Gastrocnemius medialis (tissue), 4 donors: ENCODE results near the gene ZFYVE28. TPM values are rescaled to one million over a fixed set of nuclear protein-coding genes. Genes with fewer than 3 reads are reported as not detected.
"Not testable (repeated sequence)": the region's sequence is repeated elsewhere in the genome, so short reads cannot be mapped to it uniquely, and the experiment has no call there.

Experiments used
- ATAC-seq, 2 donors: fragments of 150-250 bp; one replicate each; pipeline ENCODE4 v1.9.1; 2016
- DNase-seq, 2 donors: peaks; one replicate each; pipeline ENCODE4 v3.0.0-alpha.2; 2019
- H3K27ac ChIP-seq, 4 donors: fragments of 200-600 bp; sonication (generic); 1 replicate in 1 of 4; 2 replicates in 3 of 4; pipeline ENCODE4 v1.5.1; 2016 to 2018; ENCODE audit warnings: mild to moderate bottlenecking in 2 of 4, moderate library complexity in 1 of 4
- H3K27me3 ChIP-seq, 3 donors: fragments of 200-600 bp; sonication (generic) in 2 of 3; 1 replicate in 1 of 3; 2 replicates in 2 of 3; pipeline versions ENCODE4 v1.5.1 to v1.6.0; 2016 to 2019; ENCODE audit warnings: mild to moderate bottlenecking in 1 of 3, moderate library complexity in 1 of 3
- H3K36me3 ChIP-seq, 2 donors: fragments of 200-600 bp; sonication (generic) in 1 of 2; one replicate each; pipeline ENCODE4 v1.5.1; 2017 to 2018
- H3K4me1 ChIP-seq, 2 donors: fragments of 200-600 bp; sonication (generic) in 1 of 2; one replicate each; pipeline ENCODE4 v1.5.1; 2016 to 2017; ENCODE audit warnings: mild to moderate bottlenecking in 2 of 2
- H3K4me3 ChIP-seq, 4 donors: fragments of 200-600 bp; sonication (generic) in 3 of 4; 1 replicate in 1 of 4; 2 replicates in 3 of 4; pipeline ENCODE4 v1.5.1; 2016 to 2019; ENCODE audit warnings: mild to moderate bottlenecking in 2 of 4
- H3K9me3 ChIP-seq, 3 donors: fragments of 200-600 bp; sonication (generic) in 2 of 3; 1 replicate in 1 of 3; 2 replicates in 2 of 3; pipeline ENCODE4 v1.5.1; 2016 to 2019
- POLR2A ChIP-seq, 2 donors: fragments of 450-650 bp; IDR thresholded peaks; one replicate each; pipeline ENCODE4 v1.6.1; 2017; ENCODE audit warnings: antibody characterized with exemption in 2 of 2, mild to moderate bottlenecking in 2 of 2, moderate library complexity in 2 of 2
- in situ Hi-C, 4 donors: fragments of 200-750 bp; cut with MboI; loops; one replicate each; pipeline versions ENCODE4 v1.15.0 to v1.8.0; 2017; ENCODE audit warnings: low sequenced_read_pairs in 4 of 4
- intact Hi-C: fragments of 100-400 bp; cut with DNase I; formaldehyde crosslinking; loops from one replicate; pipeline ENCODE4 v1.15.1; 2023; ENCODE audit warnings: low total_unique reads
- total RNA-seq, 4 donors: library from RNA; depleted of rRNA; stranded (reverse); fragments of >200 nt; gene quantifications; one replicate each; pipeline versions ENCODE4 v1.1.0 to v1.2.3, GENCODE V29; 2016
- TF ChIP-seq, protein P1 (sequence below), 5 experiments: fragments of 450-650 bp in 3 of 5; fragments of 200-600 bp in 2 of 5; sonication (generic) in 2 of 5; IDR thresholded peaks in 4 of 5; conservative IDR thresholded peaks in 1 of 5; 1 replicate in 4 of 5; 2 replicates in 1 of 5; pipeline ENCODE4 v1.5.1; 2016 to 2019; ENCODE audit warnings: antibody characterized with exemption in 5 of 5, mild to moderate bottlenecking in 3 of 5, moderate library complexity in 3 of 5

ZFYVE28 gene
- total RNA-seq, 4 donors from 2014 or later = 1.8 to 6.0 (median 3.4) TPM

DNA sequence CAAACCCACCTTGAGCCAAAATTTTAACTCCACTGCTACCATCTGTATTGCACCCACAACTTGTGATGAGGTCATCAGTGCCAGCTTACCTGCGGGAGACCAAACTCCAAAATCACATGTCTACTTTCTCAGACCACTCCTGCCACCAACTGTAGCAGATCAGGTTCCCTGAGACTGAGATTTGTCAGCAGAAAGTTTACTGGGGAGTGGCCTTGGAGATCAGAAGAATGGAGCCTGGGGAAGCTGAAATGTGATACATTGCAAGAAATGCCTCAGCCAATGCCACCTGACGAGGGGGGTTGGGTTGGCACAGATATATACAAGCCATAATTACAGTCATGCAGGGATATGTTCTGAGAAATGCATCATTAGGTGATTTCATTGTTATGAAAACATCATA, 195.6 kb downstream of the ZFYVE28 start:
- in situ Hi-C loops = loop anchor here (10.0 to 25.0 kb wide), 4 partner anchors 222 to 764 kb away; partner anchors contain the start of gene RNF4 (in 3 of the 4)
- intact Hi-C loops = no loop called here
- H3K27me3 ChIP-seq = no peaks in the 10 kb centered on the region
- DNase-seq = no peak
- H3K9me3 ChIP-seq = no peaks in the 10 kb centered on the region
- TF ChIP-seq POLR2A (IDR thresholded peaks at IDR 0.05) = no peak
- TF ChIP-seq, protein P1, sequence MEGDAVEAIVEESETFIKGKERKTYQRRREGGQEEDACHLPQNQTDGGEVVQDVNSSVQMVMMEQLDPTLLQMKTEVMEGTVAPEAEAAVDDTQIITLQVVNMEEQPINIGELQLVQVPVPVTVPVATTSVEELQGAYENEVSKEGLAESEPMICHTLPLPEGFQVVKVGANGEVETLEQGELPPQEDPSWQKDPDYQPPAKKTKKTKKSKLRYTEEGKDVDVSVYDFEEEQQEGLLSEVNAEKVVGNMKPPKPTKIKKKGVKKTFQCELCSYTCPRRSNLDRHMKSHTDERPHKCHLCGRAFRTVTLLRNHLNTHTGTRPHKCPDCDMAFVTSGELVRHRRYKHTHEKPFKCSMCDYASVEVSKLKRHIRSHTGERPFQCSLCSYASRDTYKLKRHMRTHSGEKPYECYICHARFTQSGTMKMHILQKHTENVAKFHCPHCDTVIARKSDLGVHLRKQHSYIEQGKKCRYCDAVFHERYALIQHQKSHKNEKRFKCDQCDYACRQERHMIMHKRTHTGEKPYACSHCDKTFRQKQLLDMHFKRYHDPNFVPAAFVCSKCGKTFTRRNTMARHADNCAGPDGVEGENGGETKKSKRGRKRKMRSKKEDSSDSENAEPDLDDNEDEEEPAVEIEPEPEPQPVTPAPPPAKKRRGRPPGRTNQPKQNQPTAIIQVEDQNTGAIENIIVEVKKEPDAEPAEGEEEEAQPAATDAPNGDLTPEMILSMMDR (IDR thresholded peaks at IDR 0.05 in 4 of 5, conservative IDR thresholded peaks at IDR 0.05 in 1 of 5) = no peak
- H3K36me3 ChIP-seq = no peaks in the 10 kb centered on the region
- ATAC-seq = no peak
- peaks cover 0 to 14% of the 10 kb centered on the region in 2 donors for H3K4me1 ChIP-seq
- no peak overlapping the region for H3K4me3 ChIP-seq
- H3K27ac ChIP-seq = no peak overlapping the region

- H3K4me3 ChIP-seq, H3K36me3 ChIP-seq, DNase-seq, H3K27ac ChIP-seq, intact Hi-C loops, H3K27me3 ChIP-seq, H3K9me3 ChIP-seq, ATAC-seq: not testable (repeated sequence)
- H3K4me1 ChIP-seq = peaks cover 0 to 14% of the 10 kb centered on the region in 2 donors
- in situ Hi-C loops = loop anchor here (10.0 to 25.0 kb wide), 4 partner anchors 223 to 766 kb away; partner anchors contain the start of gene RNF4 (in 3 of the 4)
Observed at GRCh38 chr4:2221378-2221777, 197.1 kb downstream of the ZFYVE28 start.

GRCh38 chr4:2220016-2220630, 198.3 kb downstream of the ZFYVE28 start:
- ATAC-seq (peak; percentile 89 to 93), DNase-seq (peak; percentile 39 to 57)
- H3K27me3 ChIP-seq = no peaks in the 10 kb centered on the region
- intact Hi-C loops (loop anchor here (1.0 kb wide), 2 partner anchors 221 to 242 kb away; no protein-coding TSS in a partner anchor), in situ Hi-C loops (loop anchor here (10.0 to 25.0 kb wide), 4 partner anchors 225 to 767 kb away; partner anchors contain the start of gene RNF4 (in 3 of the 4))
- H3K4me3 ChIP-seq = no peak overlapping the region
- no peak for TF ChIP-seq POLR2A (IDR thresholded peaks at IDR 0.05)
- TF ChIP-seq, protein P1 (IDR thresholded peaks at IDR 0.05 in 4 of 5, conservative IDR thresholded peaks at IDR 0.05 in 1 of 5) = peak; percentile 68 to 87 (median 82)
- H3K4me1 ChIP-seq = peaks cover 0 to 14% of the 10 kb centered on the region in 2 donors
- no peaks in the 10 kb centered on the region for H3K9me3 ChIP-seq
- no peak overlapping the region for H3K27ac ChIP-seq
- H3K36me3 ChIP-seq = no peaks in the 10 kb centered on the region

Other genes starting within 250 kb of the ZFYVE28 start
- 10 to 100 TPM in 2 of 4 donors, 1 to 10 TPM in 2; 4.8 to 12.1 (median 9.5) TPM for gene HAUS3, start 176.5 kb downstream of the ZFYVE28 start, total RNA-seq
- 1 to 10 TPM in 1 of 4 donors, under 1 TPM in 2, not detected in 1; 0.71 to 2.0 (median 0.86) TPM for gene POLN, start 176.5 kb downstream of the ZFYVE28 start, total RNA-seq
- 10 to 100 TPM; 20.4 to 29.4 (median 27.7) TPM for gene MXD4, start 156.5 kb downstream of the ZFYVE28 start, total RNA-seq
- gene CFAP99, start 310 bp upstream of the ZFYVE28 start, total RNA-seq = not detected
- 10 to 100 TPM; 21.7 to 48.7 (median 34.7) TPM for gene RNF4, start 50.5 kb upstream of the ZFYVE28 start, total RNA-seq
- 10 to 100 TPM; 16.7 to 18.9 (median 18.0) TPM for gene FAM193A, start 118.0 kb upstream of the ZFYVE28 start, total RNA-seq